ENCODE data around the gene POFUT1. TPM values are rescaled to one million over a fixed set of nuclear protein-coding genes. Genes with fewer than 3 reads are reported as not detected.
A peak's percentile ranks its signal among the peaks of the same experiment; 100 is the strongest.
"Not testable (repeated sequence)": the region's sequence is repeated elsewhere in the genome, so short reads cannot be mapped to it uniquely, and the experiment has no call there.

The POFUT1 gene
- total RNA-seq, 1 donor from 2014 or later = 44.7 TPM

GRCh38 chr20:32271620-32272019, 63.9 kb downstream of the POFUT1 start:
- DNase-seq (ENCODE audit: low read depth) = no peak

GRCh38 chr20:32274359-32274758, 66.7 kb downstream of the POFUT1 start:
- DNase-seq (ENCODE audit: low read depth) = no peak

GRCh38 chr20:32275163-32275562, 67.5 kb downstream of the POFUT1 start:
- not testable (repeated sequence) for DNase-seq (ENCODE audit: low read depth)

- peak; percentile 91 for DNase-seq (ENCODE audit: low read depth)
Observed at GRCh38 chr20:32277361-32278198, 69.9 kb downstream of the POFUT1 start, which contains the start of gene KIF3B. TSS of gene KIF3B (plus strand) at chr20:32277651. CDS start at chr20:32309778, 32,127 bp downstream.

GRCh38 chr20:32278199-32278643, 70.5 kb downstream of the POFUT1 start:
- DNase-seq (ENCODE audit: low read depth) = no peak

GRCh38 chr20:32281711-32282110, 74.0 kb downstream of the POFUT1 start:
- no peak for DNase-seq (ENCODE audit: low read depth)

- peak; percentile 76 for DNase-seq (ENCODE audit: low read depth)
Observed at GRCh38 chr20:32282461-32282860, 74.8 kb downstream of the POFUT1 start.

- DNase-seq (ENCODE audit: low read depth) = no peak
Observed at GRCh38 chr20:32285082-32285620, 77.5 kb downstream of the POFUT1 start.

GRCh38 chr20:32285621-32286371, 78.1 kb downstream of the POFUT1 start:
- DNase-seq (ENCODE audit: low read depth) = no peak

GRCh38 chr20:32287231-32287638, 79.6 kb downstream of the POFUT1 start:
- no peak for DNase-seq (ENCODE audit: low read depth)

MicroRNA genes within 50 kb of the gene (microRNA counts, 767-probe panel; counts per million panel counts)
- not detected for microRNA hsa-miR-1825

Other genes starting within 250 kb of the POFUT1 start
- gene XKR7, start 239.7 kb upstream of the POFUT1 start, total RNA-seq = not detected in 2 replicates
- not detected in 2 replicates for gene CCM2L, start 197.4 kb upstream of the POFUT1 start, total RNA-seq
- gene HCK, start 155.6 kb upstream of the POFUT1 start, total RNA-seq = not detected in 2 replicates
- 41.4 and 46.4 TPM in 2 replicates for gene TM9SF4, start 98.2 kb upstream of the POFUT1 start, total RNA-seq
- 3.2 and 3.5 TPM in 2 replicates for gene PLAGL2, start 137 bp upstream of the POFUT1 start, total RNA-seq
- 15.6 and 16.0 TPM in 2 replicates for gene KIF3B, start 69.8 kb downstream of the POFUT1 start, total RNA-seq
- gene ASXL1, start 150.5 kb downstream of the POFUT1 start, total RNA-seq = 27.0 and 29.9 TPM in 2 replicates

Data from myocyte (in vitro differentiated cells).